K562 (cell line): ENCODE data around the gene CDNF. TPM values are rescaled to one million over a fixed set of nuclear protein-coding genes. Genes with fewer than 3 reads are reported as not detected.

Source experiments
- E2F6 ChIP-seq, 2 experiments: IDR thresholded peaks; 2 replicates each; pipeline ENCODE4 v1.6.1; 2011; ENCODE audit warnings: borderline replicate concordance in 1 of 2, control low read depth in 1 of 2, low read depth in 1 of 2, low read length in 1 of 2, mild to moderate bottlenecking in 1 of 2, mixed read lengths in 1 of 2, moderate library complexity in 1 of 2; ENCODE audit not compliant: insufficient read depth in 1 of 2, insufficient read length in 1 of 2, poor library complexity in 1 of 2, severe bottlenecking in 1 of 2; ENCODE audit errors: extremely low read depth in 1 of 2
- ETV5 ChIP-seq: sonication (generic); formaldehyde crosslinking; IDR thresholded peaks from 2 replicates; pipeline ENCODE4 v1.4.0; 2020; ENCODE audit warnings: low read depth, mild to moderate bottlenecking, missing genetic modification reagents
- HNRNPL ChIP-seq: fragments of 200-400 bp; formaldehyde crosslinking; IDR thresholded peaks from 2 replicates; pipeline ENCODE4 v1.6.1; 2017; ENCODE audit warnings: low read depth, mild to moderate bottlenecking, low read length
- MLX ChIP-seq, 2 experiments: fragments of 450-650 bp in 1 of 2; sonication (generic) in 1 of 2; formaldehyde crosslinking; conservative IDR thresholded peaks; 2 replicates each; pipeline versions ENCODE4 v1.4.0 to v1.8.1; 2020 to 2022; ENCODE audit warnings: mild to moderate bottlenecking in 1 of 2, missing genetic modification reagents in 1 of 2
- REST ChIP-seq, 2 experiments: fragments of 450-650 bp; formaldehyde crosslinking in 1 of 2; IDR thresholded peaks; 2 replicates each; pipeline versions ENCODE4 v1.4.0 to v1.6.1; 2014 to 2020; ENCODE audit warnings: mild to moderate bottlenecking in 2 of 2, borderline replicate concordance in 1 of 2, low read depth in 1 of 2
- SETDB1 ChIP-seq: IDR thresholded peaks from one replicate; pipeline ENCODE4 v1.6.1; 2012; ENCODE audit warnings: low read length, control low read depth, inconsistent platforms
- SOX6 ChIP-seq: fragments of 450-650 bp; IDR thresholded peaks from 2 replicates; pipeline ENCODE4 v1.6.1; 2014; ENCODE audit warnings: mild to moderate bottlenecking
- ZNF121 ChIP-seq: sonication (generic); formaldehyde crosslinking; conservative IDR thresholded peaks from 2 replicates; pipeline ENCODE4 v1.8.0; 2022; ENCODE audit warnings: missing genetic modification reagents
- ZNF143 ChIP-seq: sonication (generic); formaldehyde crosslinking; IDR thresholded peaks from 2 replicates; pipeline ENCODE4 v1.9.0; 2022; ENCODE audit warnings: mild to moderate bottlenecking, missing genetic modification reagents
- ZNF253 ChIP-seq: fragments of 250-450 bp; sonication (Bioruptor Pico); conservative IDR thresholded peaks from 2 replicates; pipeline ENCODE4 v1.6.1; 2021; ENCODE audit warnings: mild to moderate bottlenecking
- polyA plus RNA-seq, 8 experiments: library from polyadenylated mRNA; depleted of rRNA in 4 of 8; stranded (reverse) in 5 of 8; unstranded in 3 of 8; fragments of >200 nt; fragmentation: Nextera tagmentation in 2 of 8; fragmentation: Illumina TruSeq in 1 of 8; extraction: Ambion mirVana in 2 of 8; extraction: Trizol in 1 of 8; gene quantifications; 2 replicates each; pipeline versions ENCODE4 v1.2.1 to v1.2.3, GENCODE V29; 2011 to 2014; ENCODE audit warnings: inconsistent platforms in 1 of 8, missing spikeins in 1 of 8
- total RNA-seq, 7 experiments: library from RNA; depleted of rRNA in 6 of 7; stranded (reverse); fragments of >200 nt in 6 of 7; fragmentation: Illumina TruSeq in 2 of 7; extraction: Trizol in 2 of 7; gene quantifications; 2 replicates each; pipeline versions ENCODE4 v1.2.1 to v1.2.3, GENCODE V29; 2011 to 2021; ENCODE audit warnings: low replicate concordance in 1 of 7
- TF ChIP-seq, protein P1 (sequence below), 3 experiments: IDR thresholded peaks in 2 of 3; conservative IDR thresholded peaks in 1 of 3; 2 replicates each; pipeline ENCODE4 v1.5.1; 2011 to 2012; ENCODE audit warnings: low read length in 3 of 3, mild to moderate bottlenecking in 3 of 3, control low read depth in 2 of 3, improper control_type of control experiment in 1 of 3, inconsistent platforms in 1 of 3, low read depth in 1 of 3, mixed read lengths in 1 of 3, moderate library complexity in 1 of 3; ENCODE audit not compliant: insufficient read depth in 2 of 3

CDNF gene
- total and polyA plus RNA-seq, 9 of the 15 experiments (the other 6 are each of a cell fraction or from before 2014, with no cell fraction given) = 0.18 to 1.6 (median 0.61) TPM

DNA sequence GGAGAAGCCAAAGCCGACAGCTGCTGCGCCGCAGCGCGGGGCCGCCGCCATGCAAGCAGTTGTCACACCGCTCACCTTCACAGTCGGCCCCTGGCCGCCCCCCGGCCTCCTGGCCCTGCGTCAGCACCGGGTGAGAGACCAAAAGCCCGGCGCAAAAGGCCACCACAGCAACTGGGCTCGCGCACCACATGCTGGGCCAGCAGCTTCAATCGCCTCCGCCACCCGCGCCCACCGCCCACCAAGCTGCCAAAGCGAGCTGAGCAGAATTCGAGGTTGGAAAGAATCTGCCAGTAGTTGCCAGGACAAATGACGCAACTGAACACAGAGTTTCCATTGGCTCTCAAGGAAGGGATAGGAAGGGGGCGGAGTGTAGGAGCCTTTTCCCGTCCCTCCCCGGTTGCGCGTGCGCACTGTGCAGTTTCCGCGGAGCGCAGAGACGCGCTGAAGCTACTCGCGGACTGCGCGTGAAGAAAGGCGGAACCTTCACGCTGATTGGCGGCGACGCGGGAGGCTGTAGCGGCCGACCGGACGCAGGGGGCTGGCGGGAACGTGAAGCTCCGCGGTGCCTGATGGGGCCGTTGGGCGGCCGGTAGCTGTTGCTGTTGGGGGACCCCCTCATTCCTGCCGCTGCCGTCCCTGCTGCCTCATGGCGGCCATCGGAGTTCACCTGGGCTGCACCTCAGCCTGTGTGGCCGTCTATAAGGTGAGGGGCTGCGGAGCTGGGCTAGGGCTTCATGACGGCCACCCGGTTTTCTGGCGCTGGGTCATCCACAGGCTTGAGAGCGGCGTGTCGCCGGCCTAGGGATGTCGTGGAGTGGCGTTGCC is at the start of gene CDNF, which contains the start of the genes HSPA14 and MSANTD7 (continued):
- TF ChIP-seq REST (IDR thresholded peaks at IDR 0.05; ENCODE audit: borderline replicate concordance) (no peak), REST (CRISPR knock-in tag; IDR thresholded peaks at IDR 0.05; ENCODE audit: low read depth) (peak; percentile 60; the same call in 1 of the 2 replicates), ZNF143 (CRISPR knock-in tag) (peak; percentile 68), ETV5 (CRISPR knock-in tag) (peak; percentile 53), ZNF121 (no peak), ZNF253 (CRISPR knock-in tag) (no peak), HNRNPL (no peak), SOX6 (no peak), E2F6 (IDR thresholded peaks at IDR 0.05; ENCODE audit: borderline replicate concordance in 1 of 2, extremely low read depth in 1 of 2, insufficient read depth in 1 of 2, insufficient read length in 1 of 2, low read depth in 1 of 2, low read length in 1 of 2, poor library complexity in 1 of 2, severe bottlenecking in 1 of 2) (peak; percentile 71 to 89), SETDB1 (no peak), MLX (CRISPR knock-in tag; conservative IDR thresholded peaks at IDR 0.05) (no peak)
- TF ChIP-seq, protein P1, sequence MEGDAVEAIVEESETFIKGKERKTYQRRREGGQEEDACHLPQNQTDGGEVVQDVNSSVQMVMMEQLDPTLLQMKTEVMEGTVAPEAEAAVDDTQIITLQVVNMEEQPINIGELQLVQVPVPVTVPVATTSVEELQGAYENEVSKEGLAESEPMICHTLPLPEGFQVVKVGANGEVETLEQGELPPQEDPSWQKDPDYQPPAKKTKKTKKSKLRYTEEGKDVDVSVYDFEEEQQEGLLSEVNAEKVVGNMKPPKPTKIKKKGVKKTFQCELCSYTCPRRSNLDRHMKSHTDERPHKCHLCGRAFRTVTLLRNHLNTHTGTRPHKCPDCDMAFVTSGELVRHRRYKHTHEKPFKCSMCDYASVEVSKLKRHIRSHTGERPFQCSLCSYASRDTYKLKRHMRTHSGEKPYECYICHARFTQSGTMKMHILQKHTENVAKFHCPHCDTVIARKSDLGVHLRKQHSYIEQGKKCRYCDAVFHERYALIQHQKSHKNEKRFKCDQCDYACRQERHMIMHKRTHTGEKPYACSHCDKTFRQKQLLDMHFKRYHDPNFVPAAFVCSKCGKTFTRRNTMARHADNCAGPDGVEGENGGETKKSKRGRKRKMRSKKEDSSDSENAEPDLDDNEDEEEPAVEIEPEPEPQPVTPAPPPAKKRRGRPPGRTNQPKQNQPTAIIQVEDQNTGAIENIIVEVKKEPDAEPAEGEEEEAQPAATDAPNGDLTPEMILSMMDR (IDR thresholded peaks at IDR 0.05 in 2 of 3, conservative IDR thresholded peaks at IDR 0.05 in 1 of 3; ENCODE audit: insufficient read depth in 2 of 3, low read depth in 1 of 3, low read length in 3 of 3) = no peak
